Immature natural killer cell (primary cell): ENCODE measurements around the gene ZYX. TPM values are rescaled to one million over a fixed set of nuclear protein-coding genes. Genes with fewer than 3 reads are reported as not detected.
A peak's percentile ranks its signal among the peaks of the same experiment; 100 is the strongest.

Source experiments
- DNase-seq, 3 donors: peaks; one replicate each; pipeline ENCODE4 v3.0.0; 2022; ENCODE audit warnings: mixed read lengths in 1 of 3
- H3K27ac Mint-ChIP-seq, 6 donors: one replicate each; pipeline ENCODE4 v1.8.0; 2020; ENCODE audit warnings: mixed read lengths in 6 of 6, mild to moderate bottlenecking in 5 of 6, inconsistent platforms in 4 of 6, moderate library complexity in 3 of 6
- H3K27me3 Mint-ChIP-seq, 3 donors: one replicate each; pipeline ENCODE4 v1.8.0; 2020 to 2021; ENCODE audit warnings: low read depth in 3 of 3, mild to moderate bottlenecking in 3 of 3, mixed read lengths in 3 of 3, moderate library complexity in 3 of 3, inconsistent platforms in 1 of 3
- H3K36me3 Mint-ChIP-seq, 3 donors: one replicate each; pipeline ENCODE4 v1.8.0; 2020; ENCODE audit warnings: mixed read lengths in 3 of 3, inconsistent platforms in 2 of 3, mild to moderate bottlenecking in 2 of 3
- H3K4me1 Mint-ChIP-seq, 2 donors: one replicate each; pipeline ENCODE4 v1.8.0; 2020; ENCODE audit warnings: inconsistent platforms in 2 of 2, mild to moderate bottlenecking in 2 of 2, mixed read lengths in 2 of 2, moderate library complexity in 1 of 2
- H3K4me3 Mint-ChIP-seq, 5 donors: one replicate each; pipeline ENCODE4 v1.8.0; 2020; ENCODE audit warnings: mild to moderate bottlenecking in 5 of 5, mixed read lengths in 5 of 5, inconsistent platforms in 3 of 5, moderate library complexity in 3 of 5
- H3K9me3 Mint-ChIP-seq, 6 donors: one replicate each; pipeline ENCODE4 v1.8.0; 2020; ENCODE audit warnings: mild to moderate bottlenecking in 6 of 6, mixed read lengths in 6 of 6, inconsistent platforms in 4 of 6, moderate library complexity in 3 of 6
- polyA plus RNA-seq, 3 donors: library from polyadenylated mRNA; unstranded; fragments of 300-500 nt; fragmentation: Illumina TruSeq; gene quantifications; one replicate each; pipeline ENCODE4 v1.2.3, GENCODE V29; 2021

The ZYX gene
- polyA plus RNA-seq, 3 donors from 2014 or later = 50.7 to 144 (median 51.9) TPM

- DNase-seq = no peak
- no peaks in the 10 kb centered on the region for H3K9me3 Mint-ChIP-seq
- H3K27ac Mint-ChIP-seq = peak overlapping the region in 1 of 6 donors; percentile 6
- H3K36me3 Mint-ChIP-seq = no peaks in the 10 kb centered on the region
- H3K4me3 Mint-ChIP-seq = no peak overlapping the region
- peaks cover 2 to 6% (median 4%) of the 10 kb centered on the region in 3 donors for H3K27me3 Mint-ChIP-seq
- peaks cover 38 to 40% of the 10 kb centered on the region in 2 donors for H3K4me1 Mint-ChIP-seq
These were observed 11.2 kb upstream of the ZYX start for GRCh38 chr7:143369678-143370651.

GRCh38 chr7:143372070-143372469, 9.1 kb upstream of the ZYX start:
- DNase-seq = peak; percentile 43 to 69 (median 46)
- H3K27me3 Mint-ChIP-seq = peaks cover 4 to 7% (median 5%) of the 10 kb centered on the region in 3 donors
- no peaks in the 10 kb centered on the region for H3K9me3 Mint-ChIP-seq
- peak overlapping the region; percentile 71 to 93 (median 90) for H3K27ac Mint-ChIP-seq
- H3K4me1 Mint-ChIP-seq = peaks cover 59 to 61% of the 10 kb centered on the region in 2 donors
- no peaks in the 10 kb centered on the region for H3K36me3 Mint-ChIP-seq
- H3K4me3 Mint-ChIP-seq = peak overlapping the region; percentile 38 to 78 (median 59)

GRCh38 chr7:143373255-143373794, 7.8 kb upstream of the ZYX start:
- peaks cover 3 to 7% (median 6%) of the 10 kb centered on the region in 3 donors for H3K27me3 Mint-ChIP-seq
- peak overlapping the region; percentile 46 to 97 (median 97) for H3K27ac Mint-ChIP-seq
- H3K9me3 Mint-ChIP-seq = no peaks in the 10 kb centered on the region
- no peaks in the 10 kb centered on the region for H3K36me3 Mint-ChIP-seq
- H3K4me1 Mint-ChIP-seq = peaks cover 68 to 70% of the 10 kb centered on the region in 2 donors
- peak overlapping the region in 1 of 5 donors; percentile 3 for H3K4me3 Mint-ChIP-seq
- DNase-seq = no peak

GRCh38 chr7:143374561-143374960, 6.6 kb upstream of the ZYX start:
- no peak for DNase-seq
- Mint-ChIP-seq H3K4me1 (peaks cover 80 to 82% of the 10 kb centered on the region in 2 donors), H3K27me3 (peaks cover 3 to 7% (median 6%) of the 10 kb centered on the region in 3 donors), H3K27ac (peak overlapping the region; percentile 81 to 97 (median 97)), H3K36me3 (no peaks in the 10 kb centered on the region), H3K9me3 (no peaks in the 10 kb centered on the region), H3K4me3 (peak overlapping the region in 2 of 5 donors; percentile 48 to 54)

GRCh38 chr7:143375298-143376034, 5.7 kb upstream of the ZYX start:
- no peaks in the 10 kb centered on the region for H3K36me3 Mint-ChIP-seq
- H3K4me3 Mint-ChIP-seq = peak overlapping the region; percentile 57 to 76 (median 66)
- H3K27ac Mint-ChIP-seq = peak overlapping the region; percentile 81 to 97 (median 97)
- peaks cover 3 to 8% (median 7%) of the 10 kb centered on the region in 3 donors for H3K27me3 Mint-ChIP-seq
- H3K4me1 Mint-ChIP-seq = peaks cover 84 to 88% of the 10 kb centered on the region in 2 donors
- DNase-seq = peak; percentile 70 to 79 (median 73)
- no peaks in the 10 kb centered on the region for H3K9me3 Mint-ChIP-seq

- Mint-ChIP-seq H3K4me3 (peak overlapping the region; percentile 57 to 76 (median 66)), H3K27ac (peak overlapping the region; percentile 81 to 97 (median 97)), H3K4me1 (peaks cover 79 to 81% of the 10 kb centered on the region in 2 donors), H3K9me3 (no peaks in the 10 kb centered on the region), H3K36me3 (no peaks in the 10 kb centered on the region), H3K27me3 (peaks cover 3 to 8% (median 7%) of the 10 kb centered on the region in 3 donors)
- no peak for DNase-seq
These were observed 4.7 kb upstream of the ZYX start for GRCh38 chr7:143376396-143376795.

- Mint-ChIP-seq H3K36me3 (no peaks in the 10 kb centered on the region), H3K27ac (peak overlapping the region; percentile 90 to 98 (median 96)), H3K9me3 (no peaks in the 10 kb centered on the region), H3K4me1 (peaks cover 49 to 52% of the 10 kb centered on the region in 2 donors), H3K4me3 (peak overlapping the region; percentile 86 to 99 (median 90)), H3K27me3 (peaks cover 3 to 12% (median 6%) of the 10 kb centered on the region in 3 donors)
- DNase-seq = peak; percentile 34 to 45 (median 44)
These were observed 1.4 kb upstream of the ZYX start for GRCh38 chr7:143379611-143380259.

GRCh38 chr7:143380260-143380645, 892 bp upstream of the ZYX start:
- Mint-ChIP-seq H3K4me3 (peak overlapping the region; percentile 86 to 99 (median 90)), H3K4me1 (peaks cover 44 to 47% of the 10 kb centered on the region in 2 donors), H3K27me3 (peaks cover 3 to 12% (median 6%) of the 10 kb centered on the region in 3 donors), H3K36me3 (no peaks in the 10 kb centered on the region), H3K9me3 (no peaks in the 10 kb centered on the region), H3K27ac (peak overlapping the region; percentile 90 to 98 (median 96))
- peak; percentile 79 to 81 (median 80) for DNase-seq

GRCh38 chr7:143381427-143382125, 431 bp downstream of the ZYX start:
- no peaks in the 10 kb centered on the region for H3K9me3 Mint-ChIP-seq
- H3K27me3 Mint-ChIP-seq = peaks cover 2 to 12% (median 3%) of the 10 kb centered on the region in 3 donors
- H3K4me3 Mint-ChIP-seq = peak overlapping the region in 3 of 5 donors; percentile 48 to 74 (median 53)
- peaks cover 31 to 34% of the 10 kb centered on the region in 2 donors for H3K4me1 Mint-ChIP-seq
- DNase-seq = no peak
- H3K36me3 Mint-ChIP-seq = no peaks in the 10 kb centered on the region
- peak overlapping the region in 3 of 6 donors; percentile 35 to 44 (median 36) for H3K27ac Mint-ChIP-seq

- no peaks in the 10 kb centered on the region for H3K9me3 Mint-ChIP-seq
- peaks cover 0 to 12% (median 3%) of the 10 kb centered on the region in 3 donors for H3K27me3 Mint-ChIP-seq
- no peaks in the 10 kb centered on the region for H3K36me3 Mint-ChIP-seq
- peak overlapping the region in 2 of 5 donors; percentile 53 to 74 for H3K4me3 Mint-ChIP-seq
- DNase-seq = no peak
- H3K27ac Mint-ChIP-seq = peak overlapping the region in 5 of 6 donors; percentile 37 to 71 (median 60)
- peaks cover 24 to 27% of the 10 kb centered on the region in 2 donors for H3K4me1 Mint-ChIP-seq
These were observed 1.1 kb downstream of the ZYX start for GRCh38 chr7:143382126-143382790.

- no peaks in the 10 kb centered on the region for H3K36me3 Mint-ChIP-seq
- DNase-seq = no peak
- H3K4me3 Mint-ChIP-seq = peak overlapping the region in 2 of 5 donors; percentile 53 to 74
- no peaks in the 10 kb centered on the region for H3K9me3 Mint-ChIP-seq
- H3K4me1 Mint-ChIP-seq = peaks cover 21 to 22% of the 10 kb centered on the region in 2 donors
- peaks cover 0 to 10% (median 3%) of the 10 kb centered on the region in 3 donors for H3K27me3 Mint-ChIP-seq
- peak overlapping the region in 5 of 6 donors; percentile 37 to 71 (median 60) for H3K27ac Mint-ChIP-seq
These were observed 1.9 kb downstream of the ZYX start for GRCh38 chr7:143382791-143383641.
